HepG2 (cell line): Measurements from ENCODE around the gene PMFBP1. TPM values are rescaled to one million over a fixed set of nuclear protein-coding genes. Genes with fewer than 3 reads are reported as not detected.

Source experiments
- ASH2L ChIP-seq: fragments of 300-600, 200-600 bp; sonication (generic); IDR thresholded peaks from 2 replicates; pipeline ENCODE4 v1.7.0; 2017; ENCODE audit warnings: low read depth, mild to moderate bottlenecking, moderate library complexity, mixed read lengths, low read length; ENCODE audit not compliant: insufficient read length
- CBX1 ChIP-seq: IDR thresholded peaks from one replicate; pipeline ENCODE4 v1.6.1; 2016; ENCODE audit warnings: antibody characterized with exemption, low read depth
- FOXK1 ChIP-seq: sonication (generic); formaldehyde crosslinking; IDR thresholded peaks from 2 replicates; pipeline ENCODE4 v1.4.0; 2020; ENCODE audit warnings: low read depth, missing genetic modification reagents, borderline replicate concordance
- MIER2 ChIP-seq: IDR thresholded peaks from 2 replicates; pipeline ENCODE4 v1.6.1; 2016; ENCODE audit warnings: missing biosample characterization, missing genetic modification reagents
- SAFB2 ChIP-seq: sonication (generic); formaldehyde crosslinking; IDR thresholded peaks from 2 replicates; pipeline ENCODE4 v1.5.1; 2020; ENCODE audit warnings: missing genetic modification reagents, low read depth, mild to moderate bottlenecking, borderline replicate concordance
- ZNF232 ChIP-seq: sonication (generic); formaldehyde crosslinking; IDR thresholded peaks from 2 replicates; pipeline ENCODE4 v1.4.0; 2020; ENCODE audit warnings: missing genetic modification reagents, borderline replicate concordance
- ZNF670 ChIP-seq: sonication (generic); formaldehyde crosslinking; IDR thresholded peaks from 2 replicates; pipeline ENCODE4 v1.8.0; 2022; ENCODE audit warnings: mild to moderate bottlenecking, missing genetic modification reagents, borderline replicate concordance
- ZSCAN25 ChIP-seq: sonication (generic); formaldehyde crosslinking; IDR thresholded peaks from 2 replicates; pipeline ENCODE4 v1.8.0; 2022; ENCODE audit warnings: mild to moderate bottlenecking, missing genetic modification reagents
- polyA plus RNA-seq, 8 experiments: library from polyadenylated mRNA; depleted of rRNA in 3 of 8; stranded (reverse) in 7 of 8; unstranded in 1 of 8; fragments of >200 nt; fragmentation: Illumina TruSeq in 4 of 8; extraction: Trizol in 4 of 8; gene quantifications; 2 replicates each; pipeline versions ENCODE4 v1.2.1 to v1.2.3, GENCODE V29; 2011 to 2016; ENCODE audit warnings: low read depth in 4 of 8, missing spikeins in 1 of 8, mixed read lengths in 1 of 8; ENCODE audit not compliant: insufficient read depth in 1 of 8
- total RNA-seq, 5 experiments: library from RNA; depleted of rRNA; stranded (reverse); fragments of >200 nt; fragmentation: Illumina TruSeq; extraction: Trizol; gene quantifications; 2 replicates each; pipeline ENCODE4 v1.2.3, GENCODE V29; 2016; ENCODE audit warnings: low read depth in 1 of 5
- TF ChIP-seq, protein P1 (sequence below): sonication (generic); formaldehyde crosslinking; IDR thresholded peaks from 2 replicates; pipeline ENCODE4 v1.8.1; 2022; ENCODE audit warnings: low read depth, mild to moderate bottlenecking, missing genetic modification reagents
- TF ChIP-seq, protein P2 (sequence below): sonication (generic); formaldehyde crosslinking; conservative IDR thresholded peaks from 2 replicates; pipeline ENCODE4 v1.5.0; 2020; ENCODE audit warnings: missing genetic modification reagents
- TF ChIP-seq, protein P3 (sequence below): IDR thresholded peaks from 2 replicates; pipeline ENCODE4 v1.6.1; 2016; ENCODE audit warnings: mild to moderate bottlenecking
- TF ChIP-seq, protein P4 (sequence below): sonication (generic); formaldehyde crosslinking; IDR thresholded peaks from 2 replicates; pipeline ENCODE4 v1.9.0; 2021; ENCODE audit warnings: mild to moderate bottlenecking, missing genetic modification reagents
- TF ChIP-seq, protein P5 (sequence below): sonication (generic); formaldehyde crosslinking; IDR thresholded peaks from 2 replicates; pipeline ENCODE4 v1.4.0; 2020; ENCODE audit warnings: missing genetic modification reagents, borderline replicate concordance

PMFBP1 gene
- total and polyA plus RNA-seq, 2 of the 13 experiments (the other 11 are each of a cell fraction or from before 2014, with no cell fraction given) = 1.9 to 3.8 TPM

DNA sequence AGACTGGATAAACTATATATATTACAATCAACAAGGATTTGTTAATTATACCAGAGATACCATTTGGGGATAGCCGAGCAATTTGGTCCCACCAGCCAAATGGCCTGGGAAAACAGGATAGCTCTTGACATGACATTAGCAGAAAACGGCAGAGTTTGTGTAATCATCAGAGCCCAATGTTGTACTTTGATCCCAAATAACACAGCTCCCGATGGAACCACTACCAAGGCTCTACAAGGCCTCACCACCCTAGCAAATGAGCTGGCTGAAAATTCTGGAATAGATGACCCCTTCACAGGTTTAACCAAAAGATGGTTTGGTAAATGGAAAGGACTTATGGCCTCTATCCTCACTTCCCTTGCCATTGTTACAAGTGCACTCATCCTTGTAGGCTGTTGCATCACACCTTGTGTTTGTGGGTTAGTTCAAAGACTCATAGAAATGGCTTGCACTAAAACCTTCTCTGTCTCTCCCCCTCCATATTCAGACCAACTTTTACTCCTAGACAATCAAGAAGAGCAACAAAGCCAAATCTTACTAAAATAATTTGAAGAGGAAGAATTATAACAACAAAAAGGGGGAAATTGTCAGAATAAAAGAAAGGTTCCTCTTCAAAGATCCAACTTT is 88.1 kb downstream of the PMFBP1 start (continued):
- TF ChIP-seq, protein P1, sequence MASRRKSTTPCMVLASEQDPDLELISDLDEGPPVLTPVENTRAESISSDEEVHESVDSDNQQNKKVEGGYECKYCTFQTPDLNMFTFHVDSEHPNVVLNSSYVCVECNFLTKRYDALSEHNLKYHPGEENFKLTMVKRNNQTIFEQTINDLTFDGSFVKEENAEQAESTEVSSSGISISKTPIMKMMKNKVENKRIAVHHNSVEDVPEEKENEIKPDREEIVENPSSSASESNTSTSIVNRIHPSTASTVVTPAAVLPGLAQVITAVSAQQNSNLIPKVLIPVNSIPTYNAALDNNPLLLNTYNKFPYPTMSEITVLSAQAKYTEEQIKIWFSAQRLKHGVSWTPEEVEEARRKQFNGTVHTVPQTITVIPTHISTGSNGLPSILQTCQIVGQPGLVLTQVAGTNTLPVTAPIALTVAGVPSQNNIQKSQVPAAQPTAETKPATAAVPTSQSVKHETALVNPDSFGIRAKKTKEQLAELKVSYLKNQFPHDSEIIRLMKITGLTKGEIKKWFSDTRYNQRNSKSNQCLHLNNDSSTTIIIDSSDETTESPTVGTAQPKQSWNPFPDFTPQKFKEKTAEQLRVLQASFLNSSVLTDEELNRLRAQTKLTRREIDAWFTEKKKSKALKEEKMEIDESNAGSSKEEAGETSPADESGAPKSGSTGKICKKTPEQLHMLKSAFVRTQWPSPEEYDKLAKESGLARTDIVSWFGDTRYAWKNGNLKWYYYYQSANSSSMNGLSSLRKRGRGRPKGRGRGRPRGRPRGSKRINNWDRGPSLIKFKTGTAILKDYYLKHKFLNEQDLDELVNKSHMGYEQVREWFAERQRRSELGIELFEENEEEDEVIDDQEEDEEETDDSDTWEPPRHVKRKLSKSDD (CRISPR knock-in tag) = 0 out of 2 replicates have a peak, but pooled peaks have one; percentile 29
- TF ChIP-seq MIER2 (CRISPR knock-in tag) = peak; percentile 58; the same call in 1 of the 2 replicates
- TF ChIP-seq SAFB2 (CRISPR knock-in tag) = no peak
- TF ChIP-seq, protein P2, sequence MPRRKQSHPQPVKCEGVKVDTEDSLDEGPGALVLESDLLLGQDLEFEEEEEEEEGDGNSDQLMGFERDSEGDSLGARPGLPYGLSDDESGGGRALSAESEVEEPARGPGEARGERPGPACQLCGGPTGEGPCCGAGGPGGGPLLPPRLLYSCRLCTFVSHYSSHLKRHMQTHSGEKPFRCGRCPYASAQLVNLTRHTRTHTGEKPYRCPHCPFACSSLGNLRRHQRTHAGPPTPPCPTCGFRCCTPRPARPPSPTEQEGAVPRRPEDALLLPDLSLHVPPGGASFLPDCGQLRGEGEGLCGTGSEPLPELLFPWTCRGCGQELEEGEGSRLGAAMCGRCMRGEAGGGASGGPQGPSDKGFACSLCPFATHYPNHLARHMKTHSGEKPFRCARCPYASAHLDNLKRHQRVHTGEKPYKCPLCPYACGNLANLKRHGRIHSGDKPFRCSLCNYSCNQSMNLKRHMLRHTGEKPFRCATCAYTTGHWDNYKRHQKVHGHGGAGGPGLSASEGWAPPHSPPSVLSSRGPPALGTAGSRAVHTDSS (CRISPR knock-in tag) = no peak
- TF ChIP-seq, protein P3, sequence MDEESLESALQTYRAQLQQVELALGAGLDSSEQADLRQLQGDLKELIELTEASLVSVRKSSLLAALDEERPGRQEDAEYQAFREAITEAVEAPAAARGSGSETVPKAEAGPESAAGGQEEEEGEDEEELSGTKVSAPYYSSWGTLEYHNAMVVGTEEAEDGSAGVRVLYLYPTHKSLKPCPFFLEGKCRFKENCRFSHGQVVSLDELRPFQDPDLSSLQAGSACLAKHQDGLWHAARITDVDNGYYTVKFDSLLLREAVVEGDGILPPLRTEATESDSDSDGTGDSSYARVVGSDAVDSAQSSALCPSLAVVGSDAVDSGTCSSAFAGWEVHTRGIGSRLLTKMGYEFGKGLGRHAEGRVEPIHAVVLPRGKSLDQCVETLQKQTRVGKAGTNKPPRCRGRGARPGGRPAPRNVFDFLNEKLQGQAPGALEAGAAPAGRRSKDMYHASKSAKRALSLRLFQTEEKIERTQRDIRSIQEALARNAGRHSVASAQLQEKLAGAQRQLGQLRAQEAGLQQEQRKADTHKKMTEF = 0 out of 2 replicates have a peak, but pooled peaks have one; percentile 29
- no peak for TF ChIP-seq ZNF670 (CRISPR knock-in tag)
- peak; percentile 16; the same call in 1 of the 2 replicates for TF ChIP-seq FOXK1 (CRISPR knock-in tag)
- TF ChIP-seq, protein P4, sequence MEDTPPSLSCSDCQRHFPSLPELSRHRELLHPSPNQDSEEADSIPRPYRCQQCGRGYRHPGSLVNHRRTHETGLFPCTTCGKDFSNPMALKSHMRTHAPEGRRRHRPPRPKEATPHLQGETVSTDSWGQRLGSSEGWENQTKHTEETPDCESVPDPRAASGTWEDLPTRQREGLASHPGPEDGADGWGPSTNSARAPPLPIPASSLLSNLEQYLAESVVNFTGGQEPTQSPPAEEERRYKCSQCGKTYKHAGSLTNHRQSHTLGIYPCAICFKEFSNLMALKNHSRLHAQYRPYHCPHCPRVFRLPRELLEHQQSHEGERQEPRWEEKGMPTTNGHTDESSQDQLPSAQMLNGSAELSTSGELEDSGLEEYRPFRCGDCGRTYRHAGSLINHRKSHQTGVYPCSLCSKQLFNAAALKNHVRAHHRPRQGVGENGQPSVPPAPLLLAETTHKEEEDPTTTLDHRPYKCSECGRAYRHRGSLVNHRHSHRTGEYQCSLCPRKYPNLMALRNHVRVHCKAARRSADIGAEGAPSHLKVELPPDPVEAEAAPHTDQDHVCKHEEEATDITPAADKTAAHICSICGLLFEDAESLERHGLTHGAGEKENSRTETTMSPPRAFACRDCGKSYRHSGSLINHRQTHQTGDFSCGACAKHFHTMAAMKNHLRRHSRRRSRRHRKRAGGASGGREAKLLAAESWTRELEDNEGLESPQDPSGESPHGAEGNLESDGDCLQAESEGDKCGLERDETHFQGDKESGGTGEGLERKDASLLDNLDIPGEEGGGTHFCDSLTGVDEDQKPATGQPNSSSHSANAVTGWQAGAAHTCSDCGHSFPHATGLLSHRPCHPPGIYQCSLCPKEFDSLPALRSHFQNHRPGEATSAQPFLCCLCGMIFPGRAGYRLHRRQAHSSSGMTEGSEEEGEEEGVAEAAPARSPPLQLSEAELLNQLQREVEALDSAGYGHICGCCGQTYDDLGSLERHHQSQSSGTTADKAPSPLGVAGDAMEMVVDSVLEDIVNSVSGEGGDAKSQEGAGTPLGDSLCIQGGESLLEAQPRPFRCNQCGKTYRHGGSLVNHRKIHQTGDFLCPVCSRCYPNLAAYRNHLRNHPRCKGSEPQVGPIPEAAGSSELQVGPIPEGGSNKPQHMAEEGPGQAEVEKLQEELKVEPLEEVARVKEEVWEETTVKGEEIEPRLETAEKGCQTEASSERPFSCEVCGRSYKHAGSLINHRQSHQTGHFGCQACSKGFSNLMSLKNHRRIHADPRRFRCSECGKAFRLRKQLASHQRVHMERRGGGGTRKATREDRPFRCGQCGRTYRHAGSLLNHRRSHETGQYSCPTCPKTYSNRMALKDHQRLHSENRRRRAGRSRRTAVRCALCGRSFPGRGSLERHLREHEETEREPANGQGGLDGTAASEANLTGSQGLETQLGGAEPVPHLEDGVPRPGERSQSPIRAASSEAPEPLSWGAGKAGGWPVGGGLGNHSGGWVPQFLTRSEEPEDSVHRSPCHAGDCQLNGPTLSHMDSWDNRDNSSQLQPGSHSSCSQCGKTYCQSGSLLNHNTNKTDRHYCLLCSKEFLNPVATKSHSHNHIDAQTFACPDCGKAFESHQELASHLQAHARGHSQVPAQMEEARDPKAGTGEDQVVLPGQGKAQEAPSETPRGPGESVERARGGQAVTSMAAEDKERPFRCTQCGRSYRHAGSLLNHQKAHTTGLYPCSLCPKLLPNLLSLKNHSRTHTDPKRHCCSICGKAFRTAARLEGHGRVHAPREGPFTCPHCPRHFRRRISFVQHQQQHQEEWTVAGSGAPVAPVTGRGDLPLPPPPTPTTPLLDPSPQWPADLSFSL (CRISPR knock-in tag) = 0 out of 2 replicates have a peak, but pooled peaks have one; percentile 57
- no peak for TF ChIP-seq CBX1
- no peak for TF ChIP-seq ASH2L
- TF ChIP-seq ZNF232 (CRISPR knock-in tag) = no peak
- no peak for TF ChIP-seq ZSCAN25
- TF ChIP-seq, protein P5, sequence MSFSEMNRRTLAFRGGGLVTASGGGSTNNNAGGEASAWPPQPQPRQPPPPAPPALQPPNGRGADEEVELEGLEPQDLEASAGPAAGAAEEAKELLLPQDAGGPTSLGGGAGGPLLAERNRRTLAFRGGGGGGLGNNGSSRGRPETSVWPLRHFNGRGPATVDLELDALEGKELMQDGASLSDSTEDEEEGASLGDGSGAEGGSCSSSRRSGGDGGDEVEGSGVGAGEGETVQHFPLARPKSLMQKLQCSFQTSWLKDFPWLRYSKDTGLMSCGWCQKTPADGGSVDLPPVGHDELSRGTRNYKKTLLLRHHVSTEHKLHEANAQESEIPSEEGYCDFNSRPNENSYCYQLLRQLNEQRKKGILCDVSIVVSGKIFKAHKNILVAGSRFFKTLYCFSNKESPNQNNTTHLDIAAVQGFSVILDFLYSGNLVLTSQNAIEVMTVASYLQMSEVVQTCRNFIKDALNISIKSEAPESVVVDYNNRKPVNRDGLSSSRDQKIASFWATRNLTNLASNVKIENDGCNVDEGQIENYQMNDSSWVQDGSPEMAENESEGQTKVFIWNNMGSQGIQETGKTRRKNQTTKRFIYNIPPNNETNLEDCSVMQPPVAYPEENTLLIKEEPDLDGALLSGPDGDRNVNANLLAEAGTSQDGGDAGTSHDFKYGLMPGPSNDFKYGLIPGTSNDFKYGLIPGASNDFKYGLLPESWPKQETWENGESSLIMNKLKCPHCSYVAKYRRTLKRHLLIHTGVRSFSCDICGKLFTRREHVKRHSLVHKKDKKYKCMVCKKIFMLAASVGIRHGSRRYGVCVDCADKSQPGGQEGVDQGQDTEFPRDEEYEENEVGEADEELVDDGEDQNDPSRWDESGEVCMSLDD = no peak
